Measurements from ENCODE around the gene CHD3. TPM values are rescaled to one million over a fixed set of nuclear protein-coding genes. Genes with fewer than 3 reads are reported as not detected.

The CHD3 gene
- total and polyA plus RNA-seq, 2 experiments from 2014 or later = 41.2 to 75.3 TPM

- WGBS (ENCODE audit: low lambda C conversion rate, missing lambda C conversion rate) = 93% methylated on average over 15 of the region's 15 CpGs
- Histone ChIP-seq H3K9me3 (ENCODE audit: low read depth) (no peaks in the 10 kb centered on the region), H3K9me2 (replicated peaks; ENCODE audit: insufficient read depth) (no peaks in the 10 kb centered on the region), H3K4me3 (no peak overlapping the region), H3K79me2 (peaks cover 41% of the 10 kb centered on the region), H3K4me2 (no peak overlapping the region), H3K36me3 (replicated peaks; ENCODE audit: insufficient read depth, low read depth) (no peaks in the 10 kb centered on the region), H2AFZ (no peak overlapping the region), H3K27ac (no peak overlapping the region), H3K27me3 (no peaks in the 10 kb centered on the region), H4K20me1 (ENCODE audit: insufficient read depth, poor library complexity, severe bottlenecking) (peaks cover 7% of the 10 kb centered on the region), H3K4me1 (ENCODE audit: insufficient read depth) (peaks cover 19% of the 10 kb centered on the region)
- TF ChIP-seq EZH2phosphoT487 (IDR thresholded peaks at IDR 0.05; ENCODE audit: low read depth, severe bottlenecking, unreplicated experiment) = no peak
- no peak for TF ChIP-seq CTCF (IDR thresholded peaks at IDR 0.05; ENCODE audit: poor library complexity)
- TF ChIP-seq EZH2 (IDR thresholded peaks at IDR 0.05; ENCODE audit: borderline replicate concordance) = no peak
- no peak for DNase-seq (ENCODE audit: low spot score)
Observed at GRCh38 chr17:7893187-7893880, 4.7 kb downstream of the CHD3 start.

- H3K4me1 ChIP-seq (ENCODE audit: insufficient read depth) = peaks cover 11% of the 10 kb centered on the region
- DNase-seq (ENCODE audit: low spot score) = no peak
- H3K9me3 ChIP-seq (ENCODE audit: low read depth) = no peaks in the 10 kb centered on the region
- peaks cover 7% of the 10 kb centered on the region for H4K20me1 ChIP-seq (ENCODE audit: insufficient read depth, poor library complexity, severe bottlenecking)
- no peak for TF ChIP-seq EZH2phosphoT487 (IDR thresholded peaks at IDR 0.05; ENCODE audit: low read depth, severe bottlenecking, unreplicated experiment)
- TF ChIP-seq CTCF (IDR thresholded peaks at IDR 0.05; ENCODE audit: poor library complexity) = no peak
- no peak for TF ChIP-seq EZH2 (IDR thresholded peaks at IDR 0.05; ENCODE audit: borderline replicate concordance)
- H3K79me2 ChIP-seq = peaks cover 35% of the 10 kb centered on the region
- H3K27me3 ChIP-seq = no peaks in the 10 kb centered on the region
- H3K27ac ChIP-seq = no peak overlapping the region
- no peak overlapping the region for H2AFZ ChIP-seq
- 96% methylated on average over 9 of the region's 9 CpGs for WGBS (ENCODE audit: low lambda C conversion rate, missing lambda C conversion rate)
- H3K36me3 ChIP-seq (replicated peaks; ENCODE audit: insufficient read depth, low read depth) = no peaks in the 10 kb centered on the region
- H3K4me2 ChIP-seq = no peak overlapping the region
- no peak overlapping the region for H3K4me3 ChIP-seq
- H3K9me2 ChIP-seq (replicated peaks; ENCODE audit: insufficient read depth) = no peaks in the 10 kb centered on the region
Observed at GRCh38 chr17:7894226-7894625, 5.6 kb downstream of the CHD3 start.

- Histone ChIP-seq H2AFZ (no peak overlapping the region), H3K4me3 (no peak overlapping the region), H3K27me3 (no peaks in the 10 kb centered on the region), H3K9me3 (ENCODE audit: low read depth) (no peaks in the 10 kb centered on the region), H4K20me1 (ENCODE audit: insufficient read depth, poor library complexity, severe bottlenecking) (peaks cover 5% of the 10 kb centered on the region), H3K27ac (no peak overlapping the region), H3K36me3 (replicated peaks; ENCODE audit: insufficient read depth, low read depth) (no peaks in the 10 kb centered on the region), H3K9me2 (replicated peaks; ENCODE audit: insufficient read depth) (no peaks in the 10 kb centered on the region), H3K4me1 (ENCODE audit: insufficient read depth) (peaks cover 4% of the 10 kb centered on the region), H3K79me2 (peaks cover 28% of the 10 kb centered on the region), H3K4me2 (no peak overlapping the region)
- TF ChIP-seq EZH2 (IDR thresholded peaks at IDR 0.05; ENCODE audit: borderline replicate concordance) (no peak), CTCF (IDR thresholded peaks at IDR 0.05; ENCODE audit: poor library complexity) (no peak), EZH2phosphoT487 (IDR thresholded peaks at IDR 0.05; ENCODE audit: low read depth, severe bottlenecking, unreplicated experiment) (no peak)
- 98% methylated on average over 6 of the region's 8 CpGs for WGBS (ENCODE audit: low lambda C conversion rate, missing lambda C conversion rate)
- no peak for DNase-seq (ENCODE audit: low spot score)
Observed at GRCh38 chr17:7894866-7895265, 6.3 kb downstream of the CHD3 start.

Data from hepatocyte (in vitro differentiated cells).